Adrenal gland (tissue), 5 donors: ENCODE measurements around the gene RPS6KA4.

ENCODE experiments used
- POLR2A ChIP-seq, 2 donors: fragments of 450-650 bp; IDR thresholded peaks; one replicate each; pipeline ENCODE4 v1.6.1; 2017; ENCODE audit warnings: antibody characterized with exemption in 2 of 2, mild to moderate bottlenecking in 2 of 2, moderate library complexity in 1 of 2
- TF ChIP-seq, protein P1 (sequence below), 6 experiments: fragments of 450-650 bp in 4 of 6; fragments of 200-600 bp in 2 of 6; sonication (generic) in 1 of 6; IDR thresholded peaks; 1 replicate in 5 of 6; 2 replicates in 1 of 6; pipeline versions ENCODE4 v1.5.1 to v1.8.0; 2016 to 2021; ENCODE audit warnings: antibody characterized with exemption in 6 of 6, mild to moderate bottlenecking in 2 of 6, moderate library complexity in 1 of 6
- donor health status: DM: no; HTN: no; CAD: no.

DNA sequence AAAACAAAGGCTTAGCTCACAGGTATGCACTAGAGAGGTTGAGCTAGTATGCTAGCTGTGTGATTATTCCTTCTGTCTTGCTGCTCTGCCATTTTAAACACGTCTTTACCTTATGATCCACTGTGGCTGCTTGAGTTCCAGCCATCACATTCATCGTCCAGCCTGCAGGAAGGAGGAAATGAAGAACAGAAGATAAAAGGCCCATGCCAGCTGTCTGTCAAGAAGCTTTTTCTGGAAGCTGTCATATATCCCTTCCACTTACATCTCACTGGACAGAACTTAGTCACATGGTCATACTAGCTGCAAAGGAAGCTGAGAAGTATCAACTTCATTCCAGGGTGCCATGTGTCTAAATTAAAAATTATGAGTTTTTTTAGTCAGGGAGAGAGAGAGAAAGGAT lies 31.6 kb upstream of the RPS6KA4 start:
- TF ChIP-seq, protein P1, sequence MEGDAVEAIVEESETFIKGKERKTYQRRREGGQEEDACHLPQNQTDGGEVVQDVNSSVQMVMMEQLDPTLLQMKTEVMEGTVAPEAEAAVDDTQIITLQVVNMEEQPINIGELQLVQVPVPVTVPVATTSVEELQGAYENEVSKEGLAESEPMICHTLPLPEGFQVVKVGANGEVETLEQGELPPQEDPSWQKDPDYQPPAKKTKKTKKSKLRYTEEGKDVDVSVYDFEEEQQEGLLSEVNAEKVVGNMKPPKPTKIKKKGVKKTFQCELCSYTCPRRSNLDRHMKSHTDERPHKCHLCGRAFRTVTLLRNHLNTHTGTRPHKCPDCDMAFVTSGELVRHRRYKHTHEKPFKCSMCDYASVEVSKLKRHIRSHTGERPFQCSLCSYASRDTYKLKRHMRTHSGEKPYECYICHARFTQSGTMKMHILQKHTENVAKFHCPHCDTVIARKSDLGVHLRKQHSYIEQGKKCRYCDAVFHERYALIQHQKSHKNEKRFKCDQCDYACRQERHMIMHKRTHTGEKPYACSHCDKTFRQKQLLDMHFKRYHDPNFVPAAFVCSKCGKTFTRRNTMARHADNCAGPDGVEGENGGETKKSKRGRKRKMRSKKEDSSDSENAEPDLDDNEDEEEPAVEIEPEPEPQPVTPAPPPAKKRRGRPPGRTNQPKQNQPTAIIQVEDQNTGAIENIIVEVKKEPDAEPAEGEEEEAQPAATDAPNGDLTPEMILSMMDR (IDR thresholded peaks at IDR 0.05): no peak
- no peak for TF ChIP-seq POLR2A (IDR thresholded peaks at IDR 0.05)
